ENCODE measurements around the gene PXDN.
"Not testable (repeated sequence)": the region's sequence is repeated elsewhere in the genome, so short reads cannot be mapped to it uniquely, and the experiment has no call there.

PXDN gene

DNA sequence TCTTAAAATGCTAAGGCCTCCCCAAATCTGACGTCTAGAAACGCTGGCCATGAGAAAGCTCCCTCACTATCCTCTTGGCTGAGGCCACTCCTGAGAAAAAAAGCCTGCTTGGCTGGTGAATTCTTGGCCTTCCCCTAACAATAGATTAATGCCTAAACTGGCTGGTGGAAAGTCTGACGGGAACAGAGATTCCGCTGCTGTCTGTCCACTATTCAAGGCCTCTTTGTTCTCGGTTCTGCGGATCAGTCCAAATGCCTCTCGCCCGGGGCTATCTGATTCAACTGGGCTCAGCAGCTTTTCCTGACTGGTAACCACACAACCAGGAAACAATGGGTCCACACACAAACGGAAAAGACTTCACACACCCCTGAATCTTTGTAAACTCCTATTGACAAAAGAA lies 27.2 kb downstream of the PXDN start:
- no peak for DNase-seq

GRCh38 chr2:1716441-1716840 lies 27.9 kb downstream of the PXDN start:
- no peak for DNase-seq

- not testable (repeated sequence) for DNase-seq
Measured at GRCh38 chr2:1716014-1716305, 28.4 kb downstream of the PXDN start.

GRCh38 chr2:1715184-1716013 lies 28.9 kb downstream of the PXDN start:
- no peak for DNase-seq

DNA sequence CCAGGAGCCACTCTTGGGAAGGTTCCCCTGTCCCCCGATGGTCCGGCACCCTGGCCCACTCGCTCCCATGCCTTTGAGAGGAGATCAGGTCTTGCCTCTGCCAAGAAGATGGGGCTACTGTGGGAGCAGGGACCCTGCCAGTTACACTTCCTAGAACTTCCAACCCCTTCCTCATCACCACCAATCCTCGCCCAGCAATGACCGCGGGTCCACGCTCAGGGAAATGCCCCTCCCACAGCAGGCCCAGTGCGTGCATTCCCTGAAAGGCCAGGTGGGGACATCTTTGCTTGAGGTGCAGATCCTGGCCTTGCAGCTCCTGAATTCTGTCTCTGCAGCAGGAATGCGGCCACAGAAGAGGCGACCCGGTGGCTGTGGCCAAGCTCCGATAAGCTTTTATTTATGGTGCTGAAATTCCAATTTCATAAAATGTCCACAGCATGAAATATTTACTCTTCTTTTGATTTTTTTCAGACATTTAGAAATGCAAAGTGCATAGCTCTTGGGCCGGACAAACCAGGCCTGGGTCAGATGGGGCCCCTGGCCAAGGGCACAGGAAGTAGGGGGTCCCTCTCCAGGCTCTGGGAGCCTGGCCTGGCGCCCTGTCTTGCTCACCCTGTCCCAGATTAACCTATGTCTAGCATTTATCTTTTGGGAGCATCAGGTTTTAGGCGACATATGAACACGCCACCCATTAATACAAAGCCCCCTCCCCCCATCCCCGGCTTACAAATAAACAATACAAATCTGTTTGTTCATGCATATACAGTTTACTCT lies 29.8 kb downstream of the PXDN start:
- DNase-seq, result no peak

DNA sequence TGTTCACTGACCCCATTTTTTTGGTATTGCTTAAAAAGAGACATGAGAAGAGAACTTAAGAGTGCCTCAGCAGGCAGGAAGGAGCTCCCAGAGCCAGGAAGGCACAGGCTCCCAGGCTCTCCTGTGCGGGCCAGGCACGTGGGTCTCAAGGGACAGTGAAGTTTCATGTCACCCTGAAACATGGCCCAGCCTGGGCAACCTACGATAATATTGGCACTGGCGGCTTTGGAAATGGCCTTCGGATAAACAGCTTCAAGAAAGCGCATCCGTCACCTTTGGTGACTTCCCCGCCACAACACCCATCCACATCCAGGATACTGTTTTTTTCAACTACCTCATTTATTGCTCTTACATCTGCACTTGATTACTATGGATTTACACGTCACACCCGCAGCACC lies 30.5 kb downstream of the PXDN start:
- no peak for DNase-seq

GRCh38 chr2:1713142-1713838 lies 31.0 kb downstream of the PXDN start:
- DNase-seq, result no peak

GRCh38 chr2:1709946-1710560 lies 34.3 kb downstream of the PXDN start:
- DNase-seq, result no peak

- DNase-seq, result no peak
Measured at GRCh38 chr2:1709335-1709605, 35.0 kb downstream of the PXDN start.

GRCh38 chr2:1708476-1709334 lies 35.6 kb downstream of the PXDN start:
- no peak for DNase-seq

GRCh38 chr2:1707771-1708418 lies 36.4 kb downstream of the PXDN start:
- no peak for DNase-seq

DNA sequence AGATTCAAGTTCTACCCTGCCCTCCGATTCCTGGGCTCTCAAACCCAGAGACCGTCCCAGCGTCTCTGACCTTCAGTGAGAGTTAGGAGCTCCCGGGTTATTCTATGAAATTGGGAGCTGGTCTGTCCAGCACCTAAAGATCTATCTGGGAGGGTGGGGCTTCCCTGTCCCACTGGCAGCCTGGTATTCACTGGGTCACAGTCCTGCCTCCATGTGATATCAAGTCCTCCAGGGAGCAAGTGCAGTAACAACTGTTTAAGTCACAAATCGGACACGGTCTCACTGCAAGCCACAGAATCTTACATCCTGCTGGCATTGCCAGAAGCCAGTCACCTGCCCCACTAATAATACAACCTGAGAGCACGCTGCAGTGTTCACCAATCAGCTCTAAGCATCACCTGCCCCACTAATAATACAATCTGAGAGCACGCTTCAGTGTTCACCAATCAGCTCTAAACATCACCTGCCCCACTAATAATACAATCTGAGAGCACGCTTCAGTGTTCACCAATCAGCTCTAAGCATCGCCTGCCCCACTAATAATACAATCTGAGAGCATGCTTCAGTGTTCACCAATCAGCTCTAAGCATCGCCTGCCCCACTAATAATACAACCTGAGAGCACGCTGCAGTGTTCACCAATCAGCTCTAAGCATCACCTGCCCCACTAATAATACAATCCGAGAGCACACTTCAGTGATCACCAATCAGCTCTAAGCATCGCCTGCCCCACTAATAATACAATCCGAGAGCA lies 38.0 kb downstream of the PXDN start:
- DNase-seq, result not testable (repeated sequence)

- DNase-seq, result no peak
Measured at GRCh38 chr2:1705557-1706076, 38.7 kb downstream of the PXDN start.

DNA sequence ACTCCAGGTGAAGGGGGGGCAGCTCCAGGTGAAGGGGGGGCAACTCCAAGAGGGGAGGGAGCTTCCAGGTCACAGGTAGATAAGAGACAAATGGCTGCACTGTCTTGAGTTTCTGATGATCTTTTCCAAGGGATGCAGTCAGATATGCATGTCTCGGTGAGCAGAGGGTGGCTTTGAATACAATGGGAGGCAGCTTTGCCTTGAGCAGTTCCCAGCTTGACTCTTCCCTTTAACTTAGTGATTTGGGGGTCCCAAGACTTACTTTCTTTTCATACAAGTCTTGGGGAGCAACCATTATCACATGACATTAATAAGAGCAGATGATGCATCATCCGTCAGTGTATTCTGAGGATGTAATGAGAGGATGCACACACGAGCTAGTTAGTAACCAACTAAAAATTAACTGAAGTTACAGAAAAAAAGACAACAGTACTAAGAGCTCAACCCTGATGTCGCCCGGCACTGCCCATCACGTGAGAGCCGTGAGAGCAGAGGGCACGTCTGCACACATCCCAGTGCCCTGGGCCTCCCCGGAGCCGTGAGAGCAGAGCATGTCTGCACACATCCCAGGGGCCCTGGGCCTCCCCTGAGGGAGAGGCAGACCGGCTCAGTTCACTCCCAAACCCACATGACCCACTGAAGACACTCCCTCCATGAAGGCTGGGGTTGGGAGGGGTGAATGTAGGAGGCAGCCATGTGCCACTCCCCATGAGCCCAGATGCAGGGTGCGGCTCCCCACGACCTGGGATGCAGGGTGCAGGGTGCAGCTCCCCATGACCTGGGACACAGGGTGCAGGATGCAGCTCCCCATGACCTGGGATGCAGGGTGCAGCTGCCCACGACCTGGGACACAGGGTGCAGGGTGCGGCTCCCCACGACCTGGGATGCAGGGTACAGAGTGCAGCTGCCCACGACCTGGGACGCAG lies 39.4 kb downstream of the PXDN start:
- DNase-seq, result no peak

DNA sequence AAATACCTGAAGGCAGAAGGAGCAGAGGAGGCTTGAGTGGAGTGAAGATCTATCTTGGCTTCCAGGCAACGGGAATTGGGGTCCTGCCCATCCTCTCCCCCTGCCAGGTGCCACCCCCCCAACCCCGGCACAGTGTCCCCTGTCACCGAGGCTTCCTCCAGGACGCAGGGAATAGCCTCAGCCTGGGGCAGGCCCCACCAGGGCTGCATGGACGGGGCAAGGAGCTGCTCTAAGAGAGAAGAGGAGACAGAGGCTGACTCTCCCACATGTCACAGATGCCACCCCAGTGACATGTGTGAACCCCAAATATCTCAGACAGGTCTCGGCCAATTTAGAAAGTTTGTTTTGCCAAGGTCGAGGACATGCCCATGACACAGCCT lies 42.1 kb downstream of the PXDN start:
- DNase-seq, result no peak

DNA sequence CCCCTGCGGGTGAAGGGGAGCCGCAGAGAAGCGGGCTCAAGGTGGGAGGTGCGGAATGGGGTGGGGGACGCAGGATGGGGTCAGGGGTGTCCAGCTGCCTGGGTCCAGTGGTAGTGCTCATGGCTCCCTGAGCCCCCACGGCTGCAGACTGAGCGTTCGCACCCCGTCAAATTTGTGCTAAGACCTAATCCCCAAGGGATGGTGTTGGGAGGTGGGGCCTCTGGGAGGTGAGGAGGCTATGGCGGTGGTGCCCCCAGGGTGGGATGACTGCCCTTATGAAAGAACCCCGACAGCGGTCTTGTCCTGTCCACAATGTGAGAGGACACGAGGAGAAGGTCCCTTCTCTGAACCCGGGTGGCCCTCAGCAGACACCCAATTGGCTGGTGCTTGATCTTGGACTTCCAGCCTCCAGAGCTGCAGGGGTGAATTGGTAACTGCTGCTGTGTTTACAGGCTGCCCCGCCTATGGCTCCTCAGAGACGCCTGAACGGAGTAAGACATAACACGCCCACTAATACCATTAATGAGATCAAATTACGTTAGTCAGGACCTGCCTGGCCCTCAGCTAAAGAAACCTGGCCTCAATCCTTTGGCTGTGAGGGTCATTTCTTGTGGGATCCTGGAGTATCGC lies 42.6 kb downstream of the PXDN start:
- no peak for DNase-seq

- no peak for DNase-seq
Measured at GRCh38 chr2:1701020-1701419, 43.3 kb downstream of the PXDN start.

DNA sequence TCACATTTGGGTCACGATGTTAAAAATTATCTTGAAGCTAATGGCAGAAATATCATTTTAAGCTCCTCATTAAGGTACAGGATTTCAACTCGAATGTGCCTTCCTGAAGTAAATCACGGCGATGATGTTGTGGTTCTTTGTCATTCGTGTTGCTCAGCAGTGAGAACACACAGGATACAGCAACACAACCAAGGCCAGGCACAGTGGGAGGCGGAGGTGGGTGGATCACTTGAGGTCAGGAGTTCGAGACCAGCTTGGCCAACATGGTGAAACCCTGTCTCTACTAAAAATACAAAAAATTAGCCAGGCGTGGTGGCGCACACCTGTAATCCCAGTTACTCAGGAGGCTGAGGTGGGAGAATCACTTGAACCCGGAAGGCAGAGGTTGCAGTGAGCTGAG lies 43.9 kb downstream of the PXDN start:
- DNase-seq, result not testable (repeated sequence)

DNA sequence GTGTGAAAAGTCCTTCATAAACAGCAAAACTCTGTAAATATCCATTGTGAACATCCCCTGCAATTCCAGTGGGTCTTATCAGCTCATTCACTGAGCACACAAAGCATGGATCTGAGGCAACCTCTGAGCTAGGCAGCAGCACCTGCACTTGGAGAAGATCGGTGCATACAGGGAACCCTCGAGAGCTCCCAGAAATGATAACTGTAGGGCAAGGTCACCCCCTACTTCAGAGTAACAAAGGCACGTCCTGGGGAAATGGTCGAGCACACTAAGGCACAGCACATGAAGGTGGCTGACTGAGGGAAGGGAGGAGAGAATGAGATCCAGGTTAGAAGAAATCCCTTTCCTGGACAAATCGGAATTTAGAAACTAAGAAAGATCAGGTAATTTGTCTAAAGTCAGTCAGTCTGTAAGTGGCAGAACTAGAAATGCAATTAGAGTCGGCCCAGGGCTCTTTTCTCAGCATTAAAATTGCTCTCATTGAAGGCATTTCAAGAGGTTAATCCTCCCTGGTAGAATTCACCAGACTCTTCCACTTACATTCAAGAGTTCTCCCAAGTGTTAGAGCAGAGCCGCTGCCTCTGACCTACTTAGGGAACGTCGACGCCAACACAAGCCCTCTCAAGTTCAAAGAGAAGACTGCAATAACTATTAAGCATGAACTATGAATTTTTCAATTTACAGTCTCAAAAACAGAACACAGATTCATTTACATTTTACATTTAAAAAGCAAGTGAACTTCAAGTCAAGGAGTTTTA lies 45.9 kb downstream of the PXDN start:
- DNase-seq, result no peak
